HG03378 (cell line): ENCODE results near the gene ISCA2.

Source experiments
- ATAC-seq: cut with Tn5 transposase; IDR thresholded peaks from one replicate; pipeline ENCODE4 v1.9.1; 2021; ENCODE audit warnings: mild to moderate bottlenecking, moderate library complexity; ENCODE audit not compliant: unreplicated experiment

The ISCA2 gene

GRCh38 chr14:74482571-74482970, 11.0 kb upstream of the ISCA2 start:
- ATAC-seq, result no peak

DNA sequence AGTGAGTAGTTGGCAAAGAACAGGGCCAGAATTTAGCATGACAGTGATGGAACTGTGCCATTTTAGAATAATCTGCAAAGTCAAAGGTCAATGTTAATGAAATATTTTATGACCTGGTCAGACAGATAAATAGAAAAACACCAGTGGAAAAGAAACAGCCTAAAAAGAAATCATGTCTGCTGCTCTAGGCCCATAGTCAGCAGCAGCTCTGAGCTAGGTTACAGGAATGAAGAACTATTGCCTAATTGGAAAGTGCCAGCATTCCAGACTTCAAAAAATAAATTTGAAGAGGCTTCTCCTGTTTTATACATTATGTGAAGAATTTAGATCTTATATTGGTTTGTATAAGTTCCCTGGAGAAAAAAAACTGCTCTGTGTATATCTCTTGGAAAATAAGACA, 10.2 kb upstream of the ISCA2 start:
- ATAC-seq, result no peak

DNA sequence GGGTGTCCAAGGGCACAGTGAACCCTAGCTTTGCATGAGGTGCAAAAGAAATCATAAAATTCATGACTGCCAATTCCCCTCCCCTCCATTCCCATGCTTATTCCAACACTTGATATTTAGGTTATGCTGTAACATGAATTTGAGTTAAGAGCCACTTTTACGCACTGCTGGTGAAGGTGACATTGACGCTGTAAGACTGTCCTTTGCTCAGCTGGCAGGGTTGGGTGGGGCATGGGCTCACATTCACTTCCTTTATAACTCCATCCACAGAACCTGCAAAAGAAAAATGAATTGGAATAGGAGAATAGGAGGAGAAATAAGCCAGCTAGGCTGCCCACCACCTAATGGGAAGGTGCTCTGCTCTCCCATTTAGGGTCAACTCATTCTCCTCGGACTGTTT, 7.4 kb upstream of the ISCA2 start:
- no peak for ATAC-seq

GRCh38 chr14:74488786-74489397, 4.7 kb upstream of the ISCA2 start:
- no peak for ATAC-seq

DNA sequence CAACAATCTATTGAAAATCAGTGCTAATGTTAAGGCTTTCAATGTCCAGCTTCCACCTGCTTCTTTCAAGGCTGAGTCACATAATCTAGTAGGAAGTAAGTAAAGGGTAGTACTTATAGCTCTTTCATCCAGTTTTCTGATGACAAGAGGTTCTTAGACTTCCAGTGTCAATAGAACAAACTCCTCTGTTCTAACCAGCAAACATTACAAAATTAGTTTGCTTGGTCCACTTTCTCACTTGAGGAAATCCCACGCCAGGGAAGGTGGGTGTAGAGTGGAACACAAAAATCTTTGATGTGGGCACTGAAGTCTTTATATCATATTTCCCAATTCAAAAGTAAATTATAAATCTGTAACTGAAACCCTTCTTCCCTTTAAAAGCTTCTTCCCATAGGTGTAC, 3.1 kb upstream of the ISCA2 start:
- ATAC-seq, result no peak

GRCh38 chr14:74491956-74492775, 1.4 kb upstream of the ISCA2 start:
- no peak for ATAC-seq

DNA sequence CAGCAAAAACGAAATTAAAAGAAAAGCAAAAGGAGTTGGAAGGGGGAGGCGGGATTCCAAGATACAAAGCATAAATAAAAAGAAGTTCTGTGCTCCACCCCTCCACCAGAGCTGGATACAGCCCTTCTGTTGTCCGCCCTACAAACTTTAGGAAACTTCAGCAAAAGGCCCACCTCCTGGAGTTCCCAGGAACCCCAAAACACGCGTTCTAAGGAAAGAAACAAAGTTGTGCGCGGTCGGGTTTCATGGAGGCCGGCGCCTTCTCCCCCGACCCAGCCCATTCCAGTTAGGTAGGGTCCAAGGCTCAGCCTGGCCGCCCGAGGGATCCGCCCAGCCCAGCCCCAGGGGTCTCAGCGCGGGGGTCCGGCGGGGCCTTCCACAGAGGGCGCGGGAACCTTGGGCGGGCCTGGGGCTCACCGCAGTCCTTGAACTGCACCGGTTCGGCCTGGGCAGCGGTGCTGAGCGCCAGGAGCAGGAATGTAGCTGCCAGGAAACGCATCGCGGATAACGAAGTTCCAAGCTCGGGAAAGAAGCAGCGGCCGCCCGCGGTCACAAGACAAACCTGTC, 706 bp upstream of the ISCA2 start, which contains the start of gene NPC2:
NPC2 (minus strand) TSS at position 530 of the 567 bp plus-strand sequence; CDS start at position 499, 31 bp downstream.
- ATAC-seq, result no peak

- no peak for ATAC-seq
Observed at GRCh38 chr14:74495356-74495755, 1.8 kb downstream of the ISCA2 start.

GRCh38 chr14:74500417-74501134, 7.0 kb downstream of the ISCA2 start:
- ATAC-seq, result no peak

DNA sequence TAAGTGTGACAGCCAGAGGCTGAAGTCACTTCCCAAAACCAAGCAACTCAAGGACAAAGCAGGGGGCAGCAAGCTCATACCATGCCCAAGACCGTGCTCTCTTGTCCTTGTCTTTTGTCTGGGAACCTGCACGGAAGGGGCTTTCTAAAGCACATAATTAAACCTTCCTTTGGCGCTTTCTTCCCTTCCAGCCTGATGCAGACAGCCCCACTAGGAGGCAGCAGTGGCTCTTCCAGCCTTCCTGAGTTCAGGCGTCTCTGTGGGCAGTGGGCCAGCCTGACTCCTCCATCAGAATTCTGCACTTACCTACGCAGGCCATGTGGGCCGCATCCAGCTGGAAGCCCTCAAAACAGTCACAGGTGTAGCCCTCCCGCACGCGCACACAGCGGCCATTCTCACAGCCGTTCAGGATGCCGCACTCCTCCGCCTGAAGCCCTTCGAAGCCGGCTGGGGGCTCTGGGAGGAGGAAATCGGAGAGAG, 7.6 kb downstream of the ISCA2 start:
- ATAC-seq, result no peak

DNA sequence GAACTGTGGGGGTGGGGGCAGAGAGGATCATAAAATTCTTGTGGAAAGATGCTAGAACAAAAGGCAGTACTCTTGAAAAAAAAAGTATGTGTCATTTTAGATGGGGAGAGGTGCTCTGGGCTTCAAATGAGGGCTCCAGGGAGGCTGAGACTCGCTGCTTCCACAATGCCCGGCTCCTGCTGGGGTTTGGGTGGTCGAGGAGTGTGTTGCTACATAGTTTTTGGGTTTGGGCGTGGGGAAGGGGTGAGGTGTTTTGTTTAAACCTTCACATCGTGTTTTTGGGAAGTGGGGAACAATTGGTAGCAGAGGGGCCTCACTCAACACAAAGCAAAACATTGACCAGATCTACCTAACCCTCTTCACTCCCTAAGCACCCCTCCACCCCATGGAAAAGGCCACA, 8.1 kb downstream of the ISCA2 start:
- no peak for ATAC-seq

DNA sequence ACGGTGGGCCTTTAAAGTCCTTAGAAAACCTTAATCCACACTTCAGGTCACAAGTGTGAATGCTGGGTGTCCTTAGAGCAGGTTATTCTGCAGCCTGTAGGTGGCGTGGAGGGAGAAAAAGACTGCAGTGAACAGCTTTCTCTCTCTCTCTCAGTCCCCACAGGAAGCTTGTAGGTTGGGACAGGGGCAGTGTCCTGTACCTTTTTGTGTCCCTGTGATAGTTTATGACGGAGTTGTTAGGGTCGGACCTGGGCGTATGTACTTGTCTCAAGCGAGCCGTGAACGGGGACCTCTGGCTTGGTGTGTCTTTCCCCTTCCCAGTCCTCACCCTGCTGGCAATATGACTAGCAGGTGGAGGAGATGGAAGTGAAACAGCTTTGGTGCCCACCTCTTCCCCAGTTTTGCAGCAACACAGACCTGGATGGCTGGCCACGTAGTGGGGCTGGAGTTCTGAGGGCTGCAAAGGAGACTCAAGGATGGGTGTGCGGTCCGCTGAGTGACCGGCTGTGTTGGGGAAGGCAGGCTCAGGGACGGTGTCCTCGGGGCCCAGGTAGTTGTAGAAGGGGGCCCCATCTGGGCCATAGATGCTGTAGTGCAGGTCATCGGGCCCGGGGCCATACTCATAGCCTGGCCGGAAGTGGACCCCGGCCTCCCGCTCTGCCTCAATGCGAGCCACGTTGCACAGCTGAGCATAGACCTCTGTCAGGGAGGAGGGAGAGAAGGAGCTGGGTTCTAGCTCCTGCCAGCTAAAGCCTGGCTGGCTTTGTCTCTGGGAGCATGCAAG, 8.9 kb downstream of the ISCA2 start:
- no peak for ATAC-seq

- no peak for ATAC-seq
Observed at GRCh38 chr14:74503291-74503937, 9.8 kb downstream of the ISCA2 start.

- ATAC-seq, result no peak
Observed at GRCh38 chr14:74503938-74504335, 10.4 kb downstream of the ISCA2 start.

- ATAC-seq, result no peak
Observed at GRCh38 chr14:74504412-74504811, 10.8 kb downstream of the ISCA2 start.

- ATAC-seq, result no peak
Observed at GRCh38 chr14:74504874-74505720, 11.5 kb downstream of the ISCA2 start.

- no peak for ATAC-seq
Observed at GRCh38 chr14:74505831-74506230, 12.3 kb downstream of the ISCA2 start.

- no peak for ATAC-seq
Observed at GRCh38 chr14:74506411-74506851, 12.9 kb downstream of the ISCA2 start.

DNA sequence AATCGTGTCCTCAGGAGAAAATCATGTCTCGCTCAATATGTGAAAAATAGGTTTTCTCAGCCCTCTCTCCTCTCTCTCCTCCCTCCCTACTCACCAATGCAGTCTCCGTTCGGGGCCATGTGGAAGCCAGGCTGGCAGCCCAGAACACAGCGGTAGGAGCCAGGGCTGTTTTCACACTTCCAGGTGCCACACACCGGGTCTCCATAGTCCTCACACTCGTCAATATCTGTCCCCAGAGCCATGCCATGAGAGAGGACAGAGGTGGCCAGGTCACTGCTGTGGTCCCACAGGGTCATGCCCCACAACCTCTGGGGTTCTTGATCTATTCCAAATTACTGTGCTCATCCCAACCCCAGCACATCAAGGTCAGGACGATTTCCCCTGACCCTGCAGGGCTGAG, 13.5 kb downstream of the ISCA2 start:
- no peak for ATAC-seq
